Endothelial cell of umbilical vein (primary cell): Measurements from ENCODE around the gene CAMTA1. TPM values are rescaled to one million over a fixed set of nuclear protein-coding genes. Genes with fewer than 3 reads are reported as not detected.

ENCODE experiments used
- BruUV-seq: library from RNA; stranded (reverse); fragments of 400-500 nt; replicated peaks from 2 replicates; lab custom pipeline; 2021; lab: Mats Ljungman, UMichigan
- CTCF ChIA-PET: fragments of 300-600, 350-600 bp; sonication (Branson Sonifier 250); formaldehyde crosslinking; loops from one replicate; lab custom pipeline; 2021; ENCODE audit warnings: antibody characterized with exemption, inconsistent platforms; lab: Charles Lee
- POLR2A ChIA-PET: fragments of 300-600, 350-600 bp; sonication (Branson Sonifier 250); formaldehyde crosslinking; loops from one replicate; lab custom pipeline; 2021; ENCODE audit warnings: antibody characterized with exemption, inconsistent platforms; lab: Charles Lee
- DNase-seq: peaks from one replicate; pipeline ENCODE4 v3.0.0-alpha.2; 2011; ENCODE audit warnings: low read depth, low spot score
- FAIRE-seq: peaks from 2 replicates; lab custom pipeline; 2011; peaks lifted over from hg19 to GRCh38; lab: Jason Lieb, UNC
- H2AFZ ChIP-seq: 2 replicates; pipeline ENCODE4 v1.6.0; 2012; ENCODE audit warnings: low read depth, low read length, control low read depth, inconsistent platforms
- H3K27ac ChIP-seq: 2 replicates; pipeline ENCODE4 v1.5.1; 2011; ENCODE audit warnings: low read depth, mild to moderate bottlenecking, control low read depth, low read length, moderate library complexity; ENCODE audit not compliant: insufficient read depth
- H3K27me3 ChIP-seq, 2 experiments: 2 replicates each; pipeline versions ENCODE4 v1.6.0 to v1.6.1; 2011; ENCODE audit warnings: low read length in 2 of 2, mixed read lengths in 1 of 2; ENCODE audit not compliant: control insufficient read depth in 2 of 2, insufficient read depth in 2 of 2
- H3K36me3 ChIP-seq, 2 experiments: 2 replicates in 1 of 2; 3 replicates in 1 of 2; pipeline ENCODE4 v1.5.1; 2011; ENCODE audit warnings: low read length in 2 of 2, mild to moderate bottlenecking in 1 of 2, moderate library complexity in 1 of 2; ENCODE audit not compliant: control insufficient read depth in 2 of 2, insufficient read depth in 2 of 2; ENCODE audit errors: extremely low read depth in 1 of 2
- H3K4me1 ChIP-seq: 3 replicates; pipeline ENCODE4 v1.5.1; 2011; ENCODE audit warnings: mild to moderate bottlenecking, low read length; ENCODE audit not compliant: control insufficient read depth, insufficient read depth; ENCODE audit errors: extremely low read depth
- H3K4me2 ChIP-seq: 2 replicates; pipeline ENCODE4 v1.6.1; 2011; ENCODE audit warnings: low read length, control low read depth, mixed read lengths; ENCODE audit not compliant: insufficient read depth
- H3K4me3 ChIP-seq, 3 experiments: fragments of 200-600 bp in 1 of 3; sonication (generic), shearing (Covaris generic) in 1 of 3; replicated peaks in 1 of 3; 2 replicates each; pipeline ENCODE4 v1.5.1; 2011 to 2016; ENCODE audit warnings: control low read depth in 3 of 3, low read length in 3 of 3, mild to moderate bottlenecking in 2 of 3, inconsistent platforms in 1 of 3, low read depth in 1 of 3, moderate library complexity in 1 of 3; ENCODE audit not compliant: insufficient read depth in 1 of 3
- H3K79me2 ChIP-seq: 2 replicates; pipeline ENCODE4 v1.6.0; 2012; ENCODE audit warnings: low read length, inconsistent platforms; ENCODE audit not compliant: control insufficient read depth, insufficient read depth
- H3K9ac ChIP-seq: replicated peaks from 2 replicates; pipeline ENCODE3; 2011; ENCODE audit warnings: low read length, control low read depth; ENCODE audit not compliant: insufficient read depth; ENCODE audit errors: extremely low read depth
- H3K9me1 ChIP-seq: replicated peaks from 3 replicates; pipeline ENCODE4 v1.6.0; 2011; ENCODE audit warnings: mild to moderate bottlenecking, low read length; ENCODE audit not compliant: control insufficient read depth, insufficient read depth; ENCODE audit errors: extremely low read depth
- H3K9me3 ChIP-seq: replicated peaks from 2 replicates; pipeline ENCODE4 v1.5.1; 2012; ENCODE audit warnings: low read length, inconsistent platforms; ENCODE audit not compliant: control insufficient read depth, insufficient read depth
- H4K20me1 ChIP-seq: replicated peaks from 2 replicates; pipeline ENCODE3; 2011; ENCODE audit warnings: mild to moderate bottlenecking, low read length; ENCODE audit not compliant: control insufficient read depth, insufficient read depth; ENCODE audit errors: extremely low read depth
- EZH2 ChIP-seq: IDR thresholded peaks from 2 replicates; pipeline ENCODE4 v1.6.1; 2012; ENCODE audit warnings: borderline replicate concordance, low read depth, mild to moderate bottlenecking, moderate library complexity, low read length, inconsistent platforms; ENCODE audit not compliant: severe bottlenecking
- FOS ChIP-seq: IDR thresholded peaks from 2 replicates; pipeline ENCODE4 v1.6.1; 2011; ENCODE audit warnings: mild to moderate bottlenecking, low read length, moderate library complexity, borderline replicate concordance; ENCODE audit not compliant: insufficient read depth
- JUN ChIP-seq: IDR thresholded peaks from 2 replicates; pipeline ENCODE4 v1.6.1; 2011; ENCODE audit warnings: borderline replicate concordance, low read depth; ENCODE audit not compliant: insufficient read length, insufficient read depth
- MAX ChIP-seq: IDR thresholded peaks from 2 replicates; pipeline ENCODE4 v1.6.1; 2011; ENCODE audit not compliant: insufficient read depth, insufficient read length
- MYC ChIP-seq: IDR thresholded peaks from one replicate; pipeline ENCODE4 v1.6.1; 2011; ENCODE audit warnings: mild to moderate bottlenecking, low read depth, low read length
- dilution Hi-C: fragments of 300-500 bp; cut with MboI; formaldehyde crosslinking; loops from one replicate; pipeline ENCODE4 v1.15.0; 2019; ENCODE audit warnings: low sequenced_read_pairs; ENCODE audit not compliant: extremely low pct_ligation_motif_present
- intact Hi-C: fragments of 100-400 bp; cut with micrococcal nuclease; formaldehyde crosslinking; loops from one replicate; pipeline ENCODE4 v1.10.0; 2022
- polyA plus RNA-seq, 4 experiments: library from polyadenylated mRNA; depleted of rRNA in 3 of 4; stranded (reverse) in 3 of 4; unstranded in 1 of 4; fragments of >200 nt; gene quantifications; 2 replicates each; pipeline versions ENCODE4 v1.2.1 to v1.2.3, GENCODE V29; 2011 to 2012; ENCODE audit warnings: missing spikeins in 1 of 4
- total RNA-seq: library from RNA; stranded (reverse); gene quantifications from 2 replicates; pipeline ENCODE4 v1.2.3, GENCODE V29; 2021
- TF ChIP-seq, protein P1 (sequence below), 2 donors: IDR thresholded peaks; 1 replicate in 1 of 2; 2 replicates in 1 of 2; pipeline ENCODE4 v1.5.1; 2011; ENCODE audit warnings: low read length in 2 of 2, mild to moderate bottlenecking in 2 of 2, moderate library complexity in 2 of 2, control low read depth in 1 of 2, inconsistent platforms in 1 of 2, low read depth in 1 of 2; ENCODE audit not compliant: insufficient read depth in 1 of 2; ENCODE audit errors: extremely low read depth in 1 of 2

The CAMTA1 gene
- total and polyA plus RNA-seq, 2 donors (not counting 3 experiments of a cell fraction or from before 2014, with no cell fraction given): 50.8 to 92.7 TPM

DNA sequence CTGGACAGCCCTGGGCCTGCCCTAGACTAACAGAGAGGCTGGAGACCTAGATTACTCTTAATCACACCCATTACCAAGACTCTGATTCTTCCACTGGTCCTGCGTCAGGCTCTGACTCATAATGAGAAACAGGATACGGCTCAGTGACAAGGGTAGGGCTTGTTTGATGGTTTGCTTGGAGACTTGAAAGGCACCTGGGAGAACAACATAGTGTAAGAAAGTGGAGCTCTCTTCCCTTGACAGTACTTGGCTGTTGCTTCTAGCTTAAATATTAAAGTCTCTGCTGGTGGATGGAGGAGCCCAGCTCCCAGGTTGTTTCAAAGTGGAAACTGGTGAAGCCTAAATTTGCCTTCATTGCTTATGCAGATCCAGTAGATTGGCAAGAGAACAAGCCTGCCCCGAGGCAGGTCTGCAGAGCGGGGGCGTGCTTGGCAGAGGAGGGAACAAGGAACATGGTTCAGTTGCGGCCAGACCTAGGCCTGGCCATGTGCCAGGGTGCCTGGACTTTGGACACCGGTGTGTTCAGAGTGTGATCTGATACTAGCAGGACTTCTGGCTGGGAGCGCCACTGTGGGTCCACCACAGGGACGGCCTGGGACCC is 480.6 kb downstream of the CAMTA1 start:
- H3K9me3 ChIP-seq: no peaks in the 10 kb centered on the region
- no TSS peak for BruUV-seq
- H4K20me1 ChIP-seq: no peaks in the 10 kb centered on the region
- peak; percentile 56 for TF ChIP-seq JUN
- TF ChIP-seq FOS: peak; percentile 90
- TF ChIP-seq EZH2: no peak
- H3K27ac ChIP-seq: no peak overlapping the region
- no peaks in the 10 kb centered on the region for H3K79me2 ChIP-seq
- no peak overlapping the region for H3K4me2 ChIP-seq
- ChIA-PET POLR2A (no interaction called here), CTCF (no interaction called here)
- DNase-seq (peak; percentile 70), FAIRE-seq (peak; percentile 86)
- no peaks in the 10 kb centered on the region for H3K9me1 ChIP-seq
- H3K36me3 ChIP-seq: no peaks in the 10 kb centered on the region
- dilution Hi-C loops: no loop called here
- no peak overlapping the region for H3K4me3 ChIP-seq
- intact Hi-C loops: no loop called here
- no peak overlapping the region for H2AFZ ChIP-seq
- no peaks in the 10 kb centered on the region for H3K27me3 ChIP-seq
- no peak overlapping the region for H3K9ac ChIP-seq
- peaks cover 2% of the 10 kb centered on the region for H3K4me1 ChIP-seq

DNA sequence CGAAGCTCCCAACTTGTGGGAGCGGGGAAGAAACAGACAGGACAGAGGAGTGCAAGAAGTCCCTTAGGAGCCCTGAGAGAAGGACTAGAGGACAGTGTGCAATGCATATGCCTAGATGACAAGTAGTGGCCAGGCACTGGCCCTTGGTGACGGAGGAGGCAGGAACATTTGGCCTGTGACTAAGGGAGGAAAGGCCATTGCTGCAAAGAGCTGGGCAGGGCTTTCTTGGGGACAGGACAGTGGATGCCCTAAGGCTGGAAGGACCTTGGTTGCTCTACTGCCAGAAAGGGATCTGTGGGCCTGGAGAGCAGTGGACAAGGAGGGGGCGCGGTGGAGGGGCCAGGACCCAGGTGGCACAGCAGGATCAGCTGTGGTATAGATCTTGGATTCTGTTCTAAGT is 481.3 kb downstream of the CAMTA1 start:
- CTCF ChIA-PET: no interaction called here

More for the DNA sequence above, 481.3 kb downstream of the CAMTA1 start:
- H3K9me1 ChIP-seq: no peaks in the 10 kb centered on the region
- TF ChIP-seq MYC: no peak
- TF ChIP-seq MAX: no peak
- TF ChIP-seq, protein P1, sequence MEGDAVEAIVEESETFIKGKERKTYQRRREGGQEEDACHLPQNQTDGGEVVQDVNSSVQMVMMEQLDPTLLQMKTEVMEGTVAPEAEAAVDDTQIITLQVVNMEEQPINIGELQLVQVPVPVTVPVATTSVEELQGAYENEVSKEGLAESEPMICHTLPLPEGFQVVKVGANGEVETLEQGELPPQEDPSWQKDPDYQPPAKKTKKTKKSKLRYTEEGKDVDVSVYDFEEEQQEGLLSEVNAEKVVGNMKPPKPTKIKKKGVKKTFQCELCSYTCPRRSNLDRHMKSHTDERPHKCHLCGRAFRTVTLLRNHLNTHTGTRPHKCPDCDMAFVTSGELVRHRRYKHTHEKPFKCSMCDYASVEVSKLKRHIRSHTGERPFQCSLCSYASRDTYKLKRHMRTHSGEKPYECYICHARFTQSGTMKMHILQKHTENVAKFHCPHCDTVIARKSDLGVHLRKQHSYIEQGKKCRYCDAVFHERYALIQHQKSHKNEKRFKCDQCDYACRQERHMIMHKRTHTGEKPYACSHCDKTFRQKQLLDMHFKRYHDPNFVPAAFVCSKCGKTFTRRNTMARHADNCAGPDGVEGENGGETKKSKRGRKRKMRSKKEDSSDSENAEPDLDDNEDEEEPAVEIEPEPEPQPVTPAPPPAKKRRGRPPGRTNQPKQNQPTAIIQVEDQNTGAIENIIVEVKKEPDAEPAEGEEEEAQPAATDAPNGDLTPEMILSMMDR (IDR thresholded peaks at IDR 0.05; ENCODE audit: extremely low read depth in 1 of 2, insufficient read depth in 1 of 2, low read depth in 1 of 2, low read length in 2 of 2): no peak
- no peak for TF ChIP-seq EZH2
- no peak for DNase-seq
- no peaks in the 10 kb centered on the region for H3K27me3 ChIP-seq
- H4K20me1 ChIP-seq: no peaks in the 10 kb centered on the region
- FAIRE-seq: no peak
- H2AFZ ChIP-seq: no peak overlapping the region
- dilution Hi-C loops: no loop called here
- POLR2A ChIA-PET: no interaction called here
- H3K4me2 ChIP-seq: no peak overlapping the region
- no peak overlapping the region for H3K9ac ChIP-seq
- BruUV-seq: no TSS peak
- H3K79me2 ChIP-seq: no peaks in the 10 kb centered on the region
- no peak overlapping the region for H3K27ac ChIP-seq
- peaks cover 2% of the 10 kb centered on the region for H3K4me1 ChIP-seq
- intact Hi-C loops: no loop called here
- H3K36me3 ChIP-seq: no peaks in the 10 kb centered on the region
- H3K4me3 ChIP-seq: no peak overlapping the region
- no peaks in the 10 kb centered on the region for H3K9me3 ChIP-seq
